SIG-M5 (cell line): ENCODE results near the gene PAK5.

Experiments
- DNase-seq: peaks from one replicate; lab custom pipeline; 2025; lab: John Stamatoyannopoulos, UW

Gene PAK5

DNA sequence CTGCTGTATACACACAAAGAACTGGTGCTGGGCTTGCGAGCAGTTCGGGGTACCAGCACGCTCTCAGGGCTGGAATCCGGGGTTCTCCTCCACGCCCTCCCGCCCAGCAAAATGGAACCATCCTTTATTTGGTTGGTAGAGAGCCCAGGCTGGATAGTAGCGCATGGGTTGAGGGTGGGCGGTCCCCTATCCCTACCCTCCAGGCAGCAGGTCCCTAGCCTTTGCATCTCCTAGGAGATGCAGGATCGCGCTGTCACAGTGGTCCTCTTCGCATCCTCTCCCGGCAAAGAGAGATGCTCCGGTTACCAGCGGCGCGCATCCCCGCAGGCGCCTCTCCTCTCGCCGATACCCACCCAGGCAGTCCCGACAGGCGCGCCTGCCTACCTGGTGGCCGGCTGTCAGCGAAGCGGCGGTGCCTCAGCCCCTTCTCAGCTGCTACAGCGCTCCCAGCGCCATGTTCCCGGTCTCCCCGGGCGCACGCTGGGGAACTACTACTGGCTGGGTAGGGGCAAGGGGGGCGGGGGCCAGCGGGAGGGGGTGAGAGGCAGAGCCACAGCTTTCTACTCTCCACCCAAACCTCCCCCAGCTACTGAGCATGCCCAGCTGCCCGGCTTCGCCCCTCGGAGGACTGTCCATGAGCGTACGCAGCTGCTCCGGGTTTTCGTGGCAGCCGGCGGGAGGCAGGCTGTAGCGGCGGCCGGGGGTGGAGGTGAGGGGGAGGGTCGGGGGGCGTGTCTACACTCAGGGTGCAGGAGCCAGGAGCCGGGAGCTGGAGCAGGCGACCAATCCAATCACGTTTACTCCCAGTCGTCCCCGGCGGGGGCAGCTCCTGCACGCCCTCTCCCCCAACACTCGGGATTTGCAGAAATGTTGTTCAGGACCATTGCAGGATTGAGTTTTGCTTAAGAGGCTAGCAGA, at the start of gene PAK5:
TSS of gene PAK5 (minus strand) at position 699 of the 918 bp plus-strand sequence. CDS start 194,748 bp downstream, outside the sequence.
- DNase-seq = no peak

DNA sequence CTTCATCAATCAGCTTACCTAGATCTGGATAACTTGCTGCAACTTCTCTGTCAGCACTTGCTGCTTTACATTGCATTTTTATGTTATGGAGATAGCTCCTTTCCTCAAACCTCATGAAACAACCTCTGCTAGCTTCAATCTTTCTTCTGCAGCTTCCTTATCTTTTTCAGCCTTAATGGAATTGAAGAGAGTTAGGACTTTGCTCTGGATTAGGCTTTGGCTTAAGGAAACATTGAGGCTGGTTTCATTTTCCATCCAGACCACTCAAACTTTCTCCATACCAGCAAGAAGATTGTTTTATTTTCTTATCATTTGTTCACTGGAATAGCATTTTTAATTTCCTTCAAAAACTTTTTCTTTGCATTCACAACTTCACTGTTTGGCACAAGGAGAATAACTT, 48.8 kb upstream of the PAK5 start:
- no peak for DNase-seq

DNA sequence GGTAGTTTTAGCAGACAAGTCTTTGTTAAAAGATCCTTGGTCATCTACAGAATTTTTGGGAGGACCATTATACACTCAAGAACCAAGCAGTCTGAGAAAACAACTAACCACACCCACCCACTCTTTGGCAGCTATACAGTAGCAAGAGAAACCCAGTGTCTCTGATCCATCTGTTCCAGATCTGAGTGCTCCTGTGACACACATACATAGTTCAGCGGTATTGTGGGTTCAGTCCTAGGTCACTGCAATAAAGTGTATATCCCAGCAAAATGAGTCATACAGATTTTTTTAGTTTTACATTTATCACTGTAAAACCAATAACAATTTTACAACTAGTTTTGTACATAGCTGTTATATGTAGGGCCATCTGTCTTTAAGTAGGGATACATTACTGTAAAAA, 47.4 kb upstream of the PAK5 start:
- no peak for DNase-seq

DNA sequence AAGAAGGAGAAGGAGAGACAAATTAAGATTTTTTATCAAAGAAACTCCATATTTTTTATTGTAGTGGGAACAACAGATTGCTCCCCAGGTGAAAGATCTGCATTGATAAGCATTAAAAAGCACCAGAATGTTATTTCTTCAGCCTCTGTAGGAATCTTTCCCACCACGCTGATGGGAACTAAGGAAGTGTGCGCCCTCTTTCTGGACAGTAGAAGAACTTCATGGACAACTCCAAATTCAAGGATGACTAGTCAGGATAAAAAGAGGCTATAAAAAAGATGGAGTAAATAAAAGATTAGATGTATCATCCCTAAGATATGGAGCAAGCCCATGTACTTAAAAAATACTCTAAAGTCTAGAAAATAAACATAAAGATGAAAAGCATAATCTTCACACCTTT, 45.8 kb upstream of the PAK5 start:
- no peak for DNase-seq

DNA sequence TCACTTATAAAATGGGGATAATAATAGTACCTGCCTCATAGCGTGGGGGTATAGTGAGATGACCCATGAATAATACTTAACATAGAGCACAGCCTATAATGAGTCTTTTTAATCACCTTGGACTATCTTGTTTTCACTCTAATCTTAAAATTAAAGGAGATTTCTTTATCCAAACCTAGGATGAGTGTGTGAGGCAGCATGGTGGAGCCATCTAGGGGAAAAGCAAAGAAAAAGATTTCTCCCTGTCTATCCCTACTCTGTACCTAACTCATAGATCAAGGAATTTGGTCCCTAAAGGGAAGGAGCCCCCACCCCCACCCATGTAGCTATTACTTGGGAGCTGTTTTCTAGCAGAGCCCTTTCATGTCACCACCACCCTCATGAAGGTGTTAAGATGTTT, 45.2 kb upstream of the PAK5 start:
- no peak for DNase-seq

DNA sequence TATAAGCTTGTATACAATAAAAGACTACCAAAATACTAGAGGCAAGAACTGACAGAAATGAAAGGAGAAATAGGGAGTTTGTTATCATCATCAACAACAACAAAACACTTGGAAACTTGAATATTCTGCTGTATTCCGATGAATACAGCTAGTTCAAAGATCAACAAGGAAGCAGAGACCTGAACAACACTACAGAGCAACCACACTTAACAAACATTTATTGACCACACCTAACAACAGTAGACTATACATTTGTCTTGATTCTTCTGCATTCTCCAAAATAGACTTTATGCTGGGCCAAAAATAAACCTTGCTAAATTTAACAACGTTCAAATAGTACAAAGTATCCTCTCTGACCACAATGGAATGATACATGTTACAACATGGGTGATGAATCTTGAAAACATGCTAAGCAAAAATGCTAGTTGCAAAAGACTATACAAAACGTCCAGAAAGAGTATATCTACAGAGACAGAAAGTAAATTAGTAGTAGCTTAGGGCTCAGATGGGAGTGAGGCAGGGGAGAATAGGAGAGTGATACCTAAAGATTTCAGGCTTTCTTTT, 39.1 kb upstream of the PAK5 start:
- DNase-seq = no peak

DNA sequence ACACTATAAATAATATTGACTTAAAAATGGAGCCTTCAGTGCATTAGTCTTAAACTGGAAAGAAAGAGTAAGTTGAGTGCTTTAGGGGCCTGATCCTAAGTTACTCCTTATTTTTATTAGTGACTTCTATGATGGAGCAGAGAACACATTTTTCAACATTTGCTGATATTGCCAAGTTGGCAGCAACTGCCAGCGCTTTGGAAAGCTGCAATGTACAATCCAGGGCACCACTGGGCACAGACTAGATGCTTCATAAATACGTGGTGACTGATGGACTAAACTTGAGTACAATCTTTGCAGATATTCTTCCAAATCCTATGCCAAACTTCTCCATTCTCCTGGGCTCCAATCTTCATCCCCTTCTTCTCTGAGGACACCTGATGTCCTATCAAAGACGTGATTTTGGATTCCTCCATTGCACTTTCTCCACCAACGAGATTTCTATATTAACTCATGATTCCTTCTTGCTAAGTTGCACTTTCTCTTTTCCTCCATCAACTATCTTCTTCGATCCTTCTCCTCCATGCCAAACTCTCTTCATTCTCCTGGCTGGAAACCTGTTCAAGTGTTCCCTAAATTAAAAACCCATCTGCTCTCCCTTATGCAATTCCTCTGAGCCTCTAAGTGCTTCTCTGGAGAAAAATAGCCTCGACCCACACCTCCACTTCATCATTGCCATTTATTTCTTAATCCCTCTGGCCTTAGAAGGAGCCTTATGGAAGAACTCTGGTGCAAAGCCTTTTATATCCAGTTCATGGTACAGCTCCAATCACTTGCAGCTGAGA, 28.5 kb upstream of the PAK5 start:
- no peak for DNase-seq

DNA sequence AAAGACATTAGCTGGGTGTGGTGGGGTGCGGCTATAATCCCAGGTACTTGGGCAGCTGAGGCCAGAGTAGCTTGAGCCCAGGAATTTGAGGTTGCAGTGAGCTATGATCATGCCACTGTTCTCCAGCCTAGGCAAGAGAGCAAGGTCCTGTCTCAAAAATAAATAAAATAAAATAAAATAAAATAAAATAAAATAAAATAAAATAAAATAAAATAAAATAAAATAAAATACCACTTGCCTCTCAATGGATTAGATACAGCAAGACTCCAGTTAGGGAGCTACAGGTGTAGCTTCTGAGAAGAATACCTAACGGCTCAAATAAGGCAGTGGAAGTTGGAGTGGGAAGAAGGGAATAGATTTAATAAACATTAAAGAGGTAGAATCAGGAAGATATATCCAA, 13.7 kb upstream of the PAK5 start:
- no peak for DNase-seq

DNA sequence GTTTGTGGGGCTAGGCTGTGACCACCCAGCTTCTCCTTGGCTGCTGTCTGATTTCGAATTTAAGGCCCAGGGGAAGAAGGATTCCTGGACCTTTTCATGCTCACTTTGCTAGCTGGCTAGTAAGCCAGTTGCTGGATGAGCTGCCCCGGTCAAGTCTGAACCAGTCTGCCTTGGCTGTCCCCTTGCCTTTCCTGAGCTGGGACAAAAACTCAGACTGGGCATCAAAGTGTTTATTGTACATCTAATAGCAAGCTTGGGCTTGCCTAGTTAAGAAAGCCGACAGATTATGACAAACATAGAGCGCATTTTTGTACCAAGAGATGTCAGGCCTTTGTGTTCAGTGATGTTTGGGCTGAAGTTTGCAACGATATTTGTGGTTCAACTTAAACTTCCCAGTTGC, 750 bp upstream of the PAK5 start:
- DNase-seq = no peak

DNA sequence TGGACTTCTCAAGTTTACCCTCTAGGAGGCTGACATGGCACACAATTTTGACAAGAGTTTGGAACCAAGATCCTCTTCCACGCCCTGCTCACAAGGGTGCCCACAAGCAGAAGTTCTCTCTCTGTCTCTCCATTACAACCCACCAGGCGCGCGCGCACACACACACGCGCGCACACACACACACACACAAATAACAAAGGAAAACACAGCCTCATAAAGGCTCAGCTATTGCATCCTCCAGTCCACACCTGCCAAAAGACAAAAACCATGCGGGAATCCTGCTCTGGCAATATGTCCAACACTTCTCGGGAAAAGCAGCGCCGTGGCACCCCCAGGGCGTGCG, 870 bp downstream of the PAK5 start:
- no peak for DNase-seq

DNA sequence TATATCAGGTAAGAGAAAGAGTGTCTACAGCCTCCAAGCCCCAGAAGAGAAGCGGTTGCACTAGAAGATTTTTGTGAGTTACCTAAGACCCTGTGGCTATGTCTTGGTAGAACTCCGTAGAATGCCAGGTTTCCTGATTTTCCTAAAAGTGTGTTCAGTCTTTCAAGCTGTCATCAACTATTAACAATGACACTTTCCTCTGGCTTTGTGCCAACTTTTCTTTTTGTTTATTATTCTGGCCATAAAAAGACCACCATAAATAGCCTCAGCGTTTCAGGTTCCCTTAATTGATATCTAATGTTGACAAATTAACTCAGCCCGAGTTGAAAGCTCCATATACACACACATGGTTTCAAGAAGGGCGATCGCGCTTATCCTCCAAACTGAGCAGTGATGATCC, 1.2 kb downstream of the PAK5 start:
- no peak for DNase-seq

DNA sequence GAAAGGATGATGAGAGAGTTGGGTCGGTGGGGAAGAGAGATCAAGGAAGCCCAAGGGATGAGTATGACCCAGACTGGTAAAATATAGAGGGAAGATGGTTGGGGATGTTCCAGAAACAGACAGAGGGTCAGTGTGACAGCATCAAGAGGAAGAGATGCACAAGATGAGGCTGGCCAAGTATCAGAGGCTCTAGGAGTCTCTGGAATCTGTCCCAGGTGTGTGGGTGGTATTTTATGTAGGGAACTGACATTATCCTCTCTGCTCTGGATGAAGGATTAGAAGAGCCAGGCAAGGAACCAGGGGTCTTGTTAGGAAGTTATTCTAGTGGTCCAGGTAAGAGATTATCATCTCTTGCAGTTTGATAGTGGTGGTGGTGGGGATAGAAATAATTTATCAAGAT, 3.6 kb downstream of the PAK5 start:
- DNase-seq = no peak

DNA sequence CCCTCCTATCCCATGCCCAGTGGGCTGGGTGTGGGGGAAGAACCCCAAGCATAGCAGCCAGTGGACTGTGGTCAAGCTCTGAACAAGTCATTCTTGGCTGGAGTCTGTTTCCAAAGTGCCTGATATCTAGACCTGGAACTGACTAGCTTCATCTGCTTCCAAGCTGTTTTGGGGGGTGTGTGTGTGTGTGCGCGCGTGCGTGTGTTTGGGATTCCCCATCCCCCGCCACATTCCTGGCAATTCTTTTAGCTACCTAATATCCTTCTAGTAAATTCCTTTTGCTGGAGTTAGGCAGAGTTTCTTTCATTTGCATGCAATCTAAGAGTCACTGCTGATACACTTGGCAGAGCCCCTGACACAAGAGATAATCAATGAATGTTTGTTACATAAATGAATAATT, 7.8 kb downstream of the PAK5 start:
- DNase-seq = no peak

DNA sequence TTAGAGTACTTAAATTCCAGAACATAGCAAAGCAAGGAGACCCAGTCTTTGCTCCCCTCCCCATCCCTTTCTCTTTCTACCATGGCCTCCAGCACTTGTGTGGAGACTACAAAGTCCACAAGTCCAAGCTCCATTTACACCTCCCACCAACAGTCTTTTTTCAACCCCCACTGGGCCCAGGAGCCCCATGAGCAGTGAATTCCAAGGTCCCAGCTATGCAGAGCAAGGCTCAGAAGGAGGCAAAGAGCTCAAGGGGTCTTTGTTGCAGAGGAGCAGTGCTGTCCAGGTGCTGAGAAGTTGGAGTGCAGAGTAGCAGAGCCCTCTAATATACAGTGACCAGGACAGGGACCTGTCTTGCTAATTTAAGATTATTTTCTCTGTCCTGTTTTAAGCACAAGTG, 9.0 kb downstream of the PAK5 start:
- DNase-seq = no peak

DNA sequence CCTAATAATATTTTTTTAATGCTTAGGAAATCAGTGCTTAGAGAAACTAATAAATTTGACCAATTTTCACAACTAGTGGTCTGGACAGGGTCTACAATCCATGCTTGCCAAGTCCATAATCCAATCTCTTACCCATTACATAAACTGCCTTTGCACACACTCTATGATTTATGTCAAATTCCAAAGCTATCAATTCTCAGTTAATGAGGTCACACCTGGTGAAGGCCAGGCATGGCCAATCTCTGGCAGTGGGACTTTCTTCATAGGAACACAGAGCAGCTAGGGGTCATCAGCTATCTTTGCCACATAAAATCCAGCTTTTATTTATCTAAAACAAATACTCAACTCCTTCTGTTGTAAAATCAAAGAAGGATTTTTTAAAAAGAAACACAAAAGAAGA, 21.2 kb downstream of the PAK5 start:
- DNase-seq = no peak

DNA sequence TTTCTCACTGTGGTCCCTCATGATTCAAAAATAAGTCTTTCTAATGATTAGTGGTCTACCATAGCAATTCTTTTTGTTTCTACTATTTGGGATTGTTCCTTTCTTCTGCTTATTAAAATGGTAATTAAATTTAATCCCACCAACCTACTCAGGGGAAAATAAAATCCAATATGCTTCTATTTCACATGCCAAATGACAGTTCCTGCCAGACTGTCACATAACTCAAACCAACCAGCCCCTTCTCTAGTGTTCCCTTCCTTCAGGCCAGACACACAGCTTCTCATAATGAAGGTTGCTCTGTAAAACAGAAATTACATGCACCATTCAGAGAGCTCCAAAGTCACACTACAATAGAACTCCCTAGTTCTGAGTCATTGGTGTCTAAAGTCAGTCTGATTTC, 23.2 kb downstream of the PAK5 start:
- no peak for DNase-seq

DNA sequence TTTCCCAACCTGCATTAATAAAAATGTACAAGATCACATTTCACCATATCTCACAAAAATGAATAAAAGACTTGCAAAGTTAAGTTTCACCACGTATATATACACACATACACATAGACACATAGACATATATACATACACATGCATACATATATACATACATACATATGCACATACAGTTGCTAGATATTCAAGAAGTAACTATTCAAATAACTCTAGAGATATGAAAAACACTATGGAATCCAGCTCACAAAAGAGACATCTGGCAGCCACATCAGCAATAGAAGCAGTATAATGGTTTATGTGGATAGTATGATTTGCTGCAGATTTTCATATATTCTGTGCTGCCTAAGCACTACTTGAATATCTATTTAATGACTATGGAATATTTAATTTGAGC, 28.1 kb downstream of the PAK5 start:
- DNase-seq = no peak

DNA sequence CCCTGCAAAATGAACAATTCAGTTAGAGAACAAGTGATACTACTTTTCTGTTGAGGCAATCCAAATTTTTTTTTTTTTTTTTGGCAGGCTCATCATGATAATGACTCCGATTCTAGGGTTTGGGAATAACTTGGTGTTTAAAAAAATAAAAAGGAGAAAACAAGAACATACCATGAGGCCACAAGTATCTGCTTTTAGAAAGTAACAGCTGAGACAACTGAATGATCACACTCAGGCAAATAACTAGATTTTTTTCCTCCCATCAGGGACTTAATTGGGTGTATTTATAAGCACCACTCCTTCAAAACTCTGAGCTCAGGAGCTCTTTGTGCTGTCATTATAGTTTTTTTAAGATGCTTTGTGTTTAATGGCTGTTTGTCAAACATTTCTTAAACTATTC, 29.6 kb downstream of the PAK5 start:
- no peak for DNase-seq

DNA sequence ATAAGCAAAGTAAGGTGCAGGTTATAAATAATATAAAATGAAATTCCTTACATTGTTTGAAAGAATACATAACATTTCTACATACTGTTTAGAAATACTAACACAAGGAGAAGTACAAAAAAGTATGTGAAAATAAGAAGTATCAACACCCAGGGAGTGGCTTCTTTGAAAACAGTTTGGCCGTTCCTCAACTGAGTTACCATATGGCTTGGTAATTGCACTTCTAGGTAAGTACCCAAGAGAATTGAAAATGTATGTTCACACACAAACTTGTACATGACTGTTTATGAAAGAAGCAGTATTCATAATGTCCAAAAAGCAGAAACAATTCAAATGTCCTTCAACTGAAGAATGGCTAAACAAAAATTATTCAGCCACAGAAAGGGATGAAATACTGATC, 30.7 kb downstream of the PAK5 start:
- DNase-seq = no peak

DNA sequence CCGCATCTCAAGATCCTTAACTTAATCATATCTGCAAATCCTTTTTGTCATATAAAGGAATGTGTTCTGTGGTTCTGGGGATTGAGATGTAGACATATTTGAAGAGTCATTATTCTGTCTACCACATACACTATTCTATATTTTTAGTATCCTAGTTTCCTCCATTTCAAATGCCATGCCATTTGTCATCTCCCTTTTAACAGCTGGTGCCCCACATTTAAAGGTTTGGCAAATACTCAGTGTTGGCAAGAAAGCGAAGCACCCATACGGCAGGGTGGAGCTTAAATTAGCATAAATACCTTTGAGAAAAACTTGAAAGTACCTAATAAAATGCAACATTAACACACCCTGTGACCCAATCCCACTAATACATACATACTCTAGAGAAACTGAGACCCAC, 31.7 kb downstream of the PAK5 start:
- DNase-seq = no peak

DNA sequence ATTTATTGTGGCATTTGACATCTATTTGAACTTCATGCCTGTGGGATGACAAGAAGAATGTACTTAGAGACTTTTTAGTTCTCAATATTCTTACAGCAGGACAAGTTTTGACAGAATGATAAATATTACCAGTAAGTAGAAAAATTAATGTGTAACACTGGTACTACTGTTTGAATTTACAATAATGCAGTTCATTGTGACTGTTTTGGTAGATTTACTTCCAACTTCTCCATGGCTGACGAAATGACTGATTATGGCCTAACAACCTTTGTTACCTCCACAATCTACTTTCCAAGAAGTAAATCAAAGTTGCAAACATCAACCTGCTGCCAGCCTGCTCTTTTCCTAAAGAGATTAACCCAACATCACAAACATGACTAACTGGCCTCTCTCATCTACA, 38.5 kb downstream of the PAK5 start:
- no peak for DNase-seq

DNA sequence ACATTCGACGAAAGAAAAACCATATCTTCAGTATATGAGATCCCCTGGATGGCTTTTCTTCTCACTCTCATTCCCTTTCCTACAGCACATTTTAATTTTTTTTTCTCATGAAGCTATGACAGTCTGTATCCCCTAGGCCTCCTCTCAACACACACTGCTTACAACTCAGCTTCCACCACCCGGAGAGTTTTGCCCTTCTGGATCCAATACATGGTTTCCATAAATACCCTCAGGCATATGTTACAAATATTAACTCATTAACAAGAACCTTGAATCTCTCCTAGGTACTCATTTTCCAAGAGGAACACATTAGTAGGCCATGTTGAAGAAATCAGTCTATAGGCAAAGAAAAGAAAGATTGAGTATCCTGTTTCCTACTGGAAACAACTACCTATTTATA, 44.0 kb downstream of the PAK5 start:
- no peak for DNase-seq

DNA sequence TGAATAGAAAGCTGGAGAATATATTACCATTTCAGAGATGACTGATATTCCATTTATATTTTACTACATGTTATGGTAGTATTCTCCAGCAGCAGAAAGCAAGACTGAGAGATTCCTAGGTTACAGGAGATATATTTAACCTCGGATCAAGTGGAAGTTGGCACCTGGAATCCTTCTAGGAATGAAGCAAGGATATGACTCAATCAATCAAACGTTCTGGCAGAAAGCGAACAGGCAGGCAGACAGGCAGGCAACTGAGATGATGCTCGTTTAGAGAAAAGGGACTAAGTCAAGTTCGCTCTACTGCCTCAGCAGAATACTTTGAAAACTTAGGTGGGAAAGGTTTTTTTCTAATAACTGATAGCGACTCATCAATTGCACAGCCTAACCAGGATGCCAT, 46.2 kb downstream of the PAK5 start:
- no peak for DNase-seq
